T-helper 2 cell treated with Interferon-gamma antibody and Interleukin-4, amounts not matched to agents 100 ng/mL and 5 ng/mL, for 36 hours (primary cell): ENCODE data around the gene ARHGAP12. TPM values are rescaled to one million over a fixed set of nuclear protein-coding genes. Genes with fewer than 3 reads are reported as not detected.

Experiments used
- intact Hi-C: fragments of 100-400 bp; cut with micrococcal nuclease; formaldehyde crosslinking; loops from one replicate; pipeline ENCODE4 v1.15.1; 2023
- total RNA-seq: library from RNA; stranded (reverse); gene quantifications from 2 replicates; pipeline ENCODE4 v1.2.3, GENCODE V29; 2022

The ARHGAP12 gene
- total RNA-seq, 1 donor from 2014 or later, result 5.3 TPM

DNA sequence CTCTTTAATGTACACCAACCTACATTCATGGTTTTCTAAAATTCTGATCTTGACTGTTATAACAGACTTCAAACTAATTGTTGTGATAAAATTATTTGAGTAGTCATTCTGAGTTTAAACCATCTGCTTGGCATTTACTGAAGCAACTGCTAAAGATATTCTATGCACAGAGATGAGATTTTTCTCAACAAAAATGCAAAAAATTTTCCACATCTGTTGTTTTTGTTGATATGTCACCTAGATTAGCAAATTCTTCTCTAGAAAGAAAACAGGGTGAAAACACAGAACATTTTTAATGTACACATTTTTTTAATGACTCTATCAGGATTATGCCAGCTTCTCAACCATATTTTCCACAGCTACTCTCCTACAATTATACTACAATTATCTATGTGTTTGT is 42.7 kb downstream of the ARHGAP12 start:
- intact Hi-C loops, result no loop called here

DNA sequence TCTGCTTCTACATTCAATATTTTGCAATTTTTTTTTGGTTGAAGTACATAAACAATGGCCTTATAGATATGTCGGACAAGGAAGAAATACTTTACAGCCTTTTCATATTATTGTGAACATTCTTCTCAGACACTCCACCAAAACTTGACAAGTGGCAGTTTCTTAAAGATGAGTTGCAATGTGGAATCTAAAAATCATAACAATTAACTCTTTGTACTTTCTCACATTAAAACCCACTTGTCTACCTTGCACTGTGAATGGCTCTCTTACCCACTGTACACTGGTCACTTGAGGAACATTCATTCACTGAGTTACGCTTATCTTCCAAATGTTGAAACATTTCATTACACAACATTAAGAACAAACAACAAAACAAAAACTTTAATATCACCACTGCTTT is 44.2 kb downstream of the ARHGAP12 start:
- intact Hi-C loops, result no loop called here

DNA sequence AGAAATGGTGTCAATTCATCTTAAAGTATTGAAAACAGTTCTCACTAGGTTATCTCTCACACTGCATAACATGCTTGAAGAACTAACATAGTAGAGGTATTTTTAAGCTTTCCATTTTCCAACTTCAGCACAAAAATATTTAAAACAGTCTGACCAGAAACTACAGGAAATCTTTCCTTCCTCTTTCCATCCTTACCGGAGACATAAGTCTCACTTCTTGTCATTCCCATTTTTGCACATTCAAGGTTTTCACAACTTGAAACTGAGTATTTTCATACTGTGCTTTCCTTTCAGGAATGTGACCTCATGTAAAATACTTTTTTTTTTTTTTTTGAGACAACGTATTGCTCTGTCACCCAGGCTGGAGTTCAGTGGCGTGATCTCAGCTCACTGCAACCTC is 45.2 kb downstream of the ARHGAP12 start:
- intact Hi-C loops, result no loop called here

DNA sequence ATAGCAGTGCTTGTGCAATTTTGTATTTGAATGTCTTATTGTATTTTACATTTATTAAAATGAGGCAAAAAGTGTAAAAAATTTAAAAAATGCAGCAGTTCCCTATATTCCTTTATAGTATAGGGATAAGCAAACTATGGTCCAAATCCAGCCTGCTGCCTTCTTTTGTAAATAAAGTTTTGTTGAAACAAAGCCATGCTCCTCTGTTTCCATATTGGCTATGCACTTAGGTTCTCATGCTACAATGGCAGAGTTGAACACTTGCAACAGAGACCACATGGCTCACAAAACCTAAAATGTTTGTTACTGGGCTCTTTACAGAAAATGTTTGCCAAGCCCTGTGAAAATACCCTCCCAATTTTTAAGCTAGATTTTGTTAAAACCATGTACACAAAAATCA is 50.1 kb downstream of the ARHGAP12 start:
- intact Hi-C loops, result no loop called here

DNA sequence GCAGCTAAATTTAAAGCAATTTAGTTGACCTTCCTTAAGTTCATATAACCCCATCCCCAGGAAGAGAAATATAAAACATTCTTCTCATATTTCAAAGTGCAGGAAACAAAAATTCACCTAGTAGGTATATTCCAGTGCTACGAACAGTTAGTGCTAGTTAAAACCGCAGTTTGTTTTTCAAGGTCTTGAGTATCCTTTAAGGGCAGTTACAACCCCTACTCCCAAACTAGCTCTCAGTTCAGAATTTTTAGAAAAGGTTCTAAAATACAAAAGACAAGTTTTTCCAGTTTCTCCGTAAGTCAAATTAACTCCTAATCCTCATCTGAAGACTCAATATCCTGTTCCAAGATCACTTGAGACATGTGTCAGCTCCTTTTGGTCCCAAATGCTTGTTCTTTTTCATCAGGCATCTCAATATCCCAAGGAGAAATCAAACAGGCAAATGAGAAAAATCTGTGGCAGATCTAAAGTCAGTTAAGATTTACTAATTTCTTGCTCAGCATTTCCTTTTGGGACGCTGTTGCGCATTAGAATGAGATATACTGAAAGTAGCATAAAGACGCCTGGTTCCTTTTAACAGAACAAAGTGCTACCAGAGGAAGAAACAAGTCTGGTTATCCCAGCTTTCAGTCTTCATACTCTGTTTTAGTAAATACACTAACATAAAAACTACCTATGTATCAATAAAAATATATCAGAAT is 51.8 kb downstream of the ARHGAP12 start:
- intact Hi-C loops, result no loop called here

DNA sequence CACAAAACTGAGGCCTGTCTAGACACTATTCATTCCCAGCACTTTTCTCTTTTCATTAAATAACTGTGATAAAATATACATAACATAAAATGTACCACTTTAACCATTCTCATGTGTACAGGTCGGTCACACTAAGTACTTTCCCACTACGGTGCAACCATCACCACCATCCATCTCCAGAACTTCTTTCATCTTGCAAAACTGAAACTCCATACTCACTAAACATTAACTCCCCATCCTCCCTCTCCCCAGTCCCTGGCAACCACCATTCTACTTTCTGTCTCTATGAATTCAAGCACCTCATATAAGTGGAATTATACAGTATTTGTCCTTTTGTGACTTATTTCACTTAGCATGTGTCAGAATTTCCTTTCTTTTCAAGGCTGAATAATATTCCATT is 53.0 kb downstream of the ARHGAP12 start:
- intact Hi-C loops, result no loop called here

DNA sequence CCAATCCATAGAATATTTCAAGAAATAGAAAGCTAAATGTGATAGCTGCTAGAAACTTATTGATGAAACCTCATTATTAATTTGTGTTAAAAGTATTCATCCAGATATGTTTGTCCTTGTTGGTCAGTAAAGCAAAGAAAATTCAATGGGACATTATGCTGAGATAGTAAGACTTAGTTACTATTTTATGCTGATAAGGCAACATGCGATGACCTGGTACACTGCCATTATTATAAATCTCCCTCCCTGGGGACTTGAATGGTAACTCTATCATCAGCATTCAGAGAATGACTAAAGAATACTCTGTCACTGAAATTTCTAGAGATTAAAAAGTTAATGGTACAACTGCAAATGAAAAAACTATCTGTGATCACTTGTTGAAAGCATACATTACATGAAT is 54.9 kb downstream of the ARHGAP12 start:
- intact Hi-C loops, result no loop called here

DNA sequence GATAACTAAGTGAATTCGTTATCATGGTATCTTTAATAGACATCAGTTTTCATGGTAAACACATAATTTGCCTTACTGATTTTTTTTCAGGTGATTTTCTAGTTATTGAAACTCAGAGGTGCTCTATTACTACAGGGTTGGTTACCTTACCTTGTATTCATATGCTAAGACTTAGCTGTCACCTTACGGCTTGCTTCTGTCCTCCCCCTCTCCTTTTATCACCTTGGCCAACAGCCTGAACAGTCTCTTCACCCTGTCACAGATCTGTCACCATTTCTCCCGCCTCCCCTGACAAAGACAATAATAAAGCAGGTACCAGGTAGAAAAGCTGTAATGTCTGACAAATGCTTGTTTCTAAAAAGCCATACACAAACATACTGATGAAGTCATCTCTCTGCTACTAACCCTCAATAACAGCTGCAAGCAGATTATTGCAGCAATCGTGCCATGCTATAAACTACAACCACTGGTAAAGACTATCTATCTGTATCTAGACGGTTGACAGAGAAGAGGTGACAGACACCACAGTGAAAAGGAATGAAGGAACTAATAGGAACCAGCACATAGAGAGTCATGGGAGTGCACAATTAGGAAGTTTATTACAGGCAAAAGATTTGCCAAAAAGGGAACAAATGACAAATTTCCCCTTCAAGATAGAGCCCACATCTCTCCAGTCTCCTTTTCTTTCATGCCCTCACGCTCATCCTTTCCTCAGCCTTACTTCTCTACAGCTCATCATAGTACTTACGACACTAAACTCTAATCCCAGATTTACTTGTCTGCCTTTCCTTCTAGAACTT is 57.2 kb downstream of the ARHGAP12 start:
- intact Hi-C loops, result no loop called here

DNA sequence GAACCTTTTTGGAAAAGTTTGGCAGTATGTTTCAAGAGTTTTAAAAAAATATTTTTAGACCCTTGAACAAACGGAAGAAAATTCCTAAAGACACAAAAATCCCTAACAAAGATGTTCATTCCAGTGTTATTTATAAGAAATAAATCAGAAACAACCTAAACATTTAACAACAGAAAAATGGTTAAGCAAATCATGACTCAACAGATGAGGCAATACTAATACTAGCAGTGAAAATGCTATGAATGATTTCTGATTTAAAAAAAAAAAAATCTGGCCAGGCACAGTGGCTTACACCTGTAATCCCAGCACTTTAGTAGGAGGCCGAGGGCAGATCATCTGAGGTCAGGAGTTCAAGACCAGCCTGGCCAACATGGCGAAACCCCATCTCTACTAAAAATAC is 61.0 kb downstream of the ARHGAP12 start:
- intact Hi-C loops, result no loop called here

DNA sequence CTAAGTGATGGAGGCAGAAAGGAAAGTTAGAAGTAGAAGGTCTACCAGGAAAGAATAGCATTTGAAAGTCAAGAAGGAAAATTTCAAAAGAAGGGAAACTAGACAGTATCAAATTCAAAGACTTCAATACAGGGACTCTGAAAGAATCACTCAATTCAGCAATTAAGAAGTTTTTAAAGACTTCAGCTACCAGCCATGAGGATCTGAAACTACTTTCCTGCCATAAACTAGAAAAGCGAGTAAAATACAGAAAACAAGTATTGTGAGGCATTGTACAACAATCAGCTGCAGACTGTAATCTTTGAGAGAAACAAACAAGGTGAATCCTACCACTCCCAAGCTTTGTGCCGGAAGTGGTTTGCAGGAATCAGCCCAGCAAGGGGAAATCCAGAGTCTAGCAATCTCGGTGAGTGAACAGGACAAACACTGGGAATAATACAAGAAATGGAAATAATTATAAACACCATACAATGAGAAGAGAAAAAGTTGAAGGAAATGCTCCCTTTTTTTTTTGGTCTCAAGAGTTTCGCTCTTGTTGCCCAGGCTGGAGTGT is 62.4 kb downstream of the ARHGAP12 start:
- intact Hi-C loops, result no loop called here

DNA sequence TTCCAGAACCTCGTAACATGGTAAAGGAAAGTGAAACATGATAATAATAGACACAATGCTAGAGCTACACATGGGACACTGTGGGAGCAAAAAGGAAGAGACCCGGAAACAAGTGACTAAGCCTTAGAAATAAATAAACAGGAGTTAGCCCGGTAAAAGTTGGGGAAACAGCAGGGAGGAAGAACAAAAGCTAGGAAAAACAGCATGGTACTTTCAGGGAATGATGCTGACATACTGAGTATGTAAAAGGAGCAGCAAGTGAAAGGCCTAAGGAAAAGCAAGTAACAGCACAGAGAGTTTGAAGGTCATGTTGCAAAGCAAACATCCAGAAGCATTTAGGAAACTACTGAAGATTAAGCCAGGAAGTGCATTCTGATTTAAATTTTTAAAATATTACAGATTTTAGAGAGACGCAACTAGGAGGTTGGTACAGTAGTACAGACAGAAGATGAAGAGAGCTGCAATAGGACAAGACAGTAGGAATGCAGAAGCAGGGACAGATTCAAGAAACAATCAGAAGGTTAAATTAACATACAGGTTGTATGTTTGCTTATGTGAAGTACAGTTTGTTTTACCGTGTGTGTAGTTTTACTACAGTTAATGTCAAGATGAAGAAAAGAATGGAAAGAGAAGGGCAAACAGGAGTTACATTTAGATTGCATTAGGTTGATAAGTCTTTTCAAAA is 63.7 kb downstream of the ARHGAP12 start:
- intact Hi-C loops, result no loop called here

DNA sequence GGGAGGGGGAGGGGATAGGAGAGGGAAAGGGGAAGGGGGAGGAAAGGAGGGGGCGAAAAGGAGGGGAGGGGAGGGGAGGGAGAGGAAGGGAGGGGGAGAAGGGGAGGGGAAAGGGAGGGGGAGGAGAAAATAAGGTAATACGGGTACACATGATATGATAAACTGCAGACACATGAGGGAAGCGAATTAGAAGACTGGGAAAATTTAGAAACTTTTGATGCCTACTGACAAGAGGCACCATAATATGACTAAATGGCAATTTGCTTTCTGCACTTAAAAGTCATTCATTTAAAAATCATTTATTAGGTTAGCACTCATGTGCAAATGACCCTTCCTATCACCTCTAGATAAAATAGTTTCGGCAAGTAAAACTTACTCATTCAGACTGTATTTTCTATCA is 73.6 kb downstream of the ARHGAP12 start:
- intact Hi-C loops, result no loop called here

DNA sequence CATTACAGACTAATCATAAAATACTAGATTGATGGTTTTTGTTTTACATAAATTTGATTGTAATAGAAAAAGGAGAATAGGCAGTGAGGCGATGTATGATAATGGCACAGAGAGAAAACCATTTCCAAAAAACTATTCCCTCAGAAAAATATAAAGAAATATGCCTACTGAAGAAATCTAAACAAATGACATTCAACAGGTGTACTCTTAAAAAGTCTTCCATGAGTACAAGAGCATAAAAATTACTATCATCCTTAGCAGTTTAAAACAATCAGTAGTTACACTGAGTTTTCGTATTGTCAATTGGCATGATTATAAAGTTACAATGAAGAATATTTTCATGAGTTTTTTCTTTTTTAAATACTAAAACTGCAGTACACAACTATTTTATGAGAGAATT is 75.0 kb downstream of the ARHGAP12 start:
- intact Hi-C loops, result no loop called here

DNA sequence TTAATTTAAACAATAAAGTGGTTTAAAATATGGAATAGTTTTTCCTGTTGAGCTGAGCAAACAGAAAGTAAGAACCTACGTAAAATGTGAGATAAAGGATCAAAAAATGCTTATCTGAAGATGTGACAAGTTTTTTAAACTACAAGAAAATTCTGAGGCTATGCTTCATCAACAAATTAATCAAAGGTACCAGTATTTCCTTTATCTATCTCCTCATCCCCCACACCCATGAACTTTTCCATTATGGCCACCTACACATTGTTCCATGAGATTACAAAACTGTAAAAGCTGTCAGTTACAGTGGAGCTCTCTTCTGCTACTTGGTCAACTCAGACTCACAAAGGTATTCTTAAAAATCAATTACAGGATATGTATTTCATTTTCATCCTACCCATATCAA is 77.4 kb downstream of the ARHGAP12 start:
- intact Hi-C loops, result no loop called here

DNA sequence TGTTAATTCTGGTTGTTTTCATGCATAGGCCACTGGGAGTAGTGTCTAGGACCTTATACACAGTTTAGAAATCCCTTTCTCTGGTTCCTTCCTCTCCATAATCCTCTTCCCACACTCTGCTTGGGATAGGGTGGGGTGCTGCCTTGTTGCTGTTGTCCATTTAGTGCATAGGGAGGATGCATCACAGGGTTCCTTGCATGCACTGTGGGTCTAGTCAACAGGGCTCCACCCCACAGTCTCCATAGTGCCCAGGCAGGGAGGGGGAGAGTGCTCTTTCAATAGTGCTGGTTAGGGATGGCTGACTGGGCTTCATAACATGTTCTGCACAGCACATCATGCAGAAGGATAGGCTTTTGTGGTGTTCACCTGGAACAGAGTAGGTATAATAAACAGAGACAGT is 81.1 kb downstream of the ARHGAP12 start:
- intact Hi-C loops, result no loop called here

DNA sequence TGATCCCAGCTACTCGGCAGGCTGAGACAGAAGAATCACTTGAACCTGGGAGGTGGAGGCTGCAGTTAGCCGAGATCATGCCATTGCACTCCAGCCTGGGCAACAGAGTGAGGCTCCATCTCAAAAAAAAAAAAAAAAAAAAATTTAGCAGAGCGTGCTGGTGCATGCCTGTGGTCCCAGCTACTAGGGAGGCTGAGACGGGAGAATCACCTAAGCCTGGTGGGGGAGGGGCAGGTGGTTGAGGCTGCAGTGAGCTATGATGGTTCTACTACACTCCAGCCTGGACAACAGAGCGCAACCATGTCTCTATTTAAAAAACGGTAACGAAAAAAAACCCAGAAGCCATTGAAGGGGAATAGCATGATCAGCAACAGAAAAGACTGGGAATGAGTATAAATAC is 89.9 kb downstream of the ARHGAP12 start:
- intact Hi-C loops, result no loop called here

DNA sequence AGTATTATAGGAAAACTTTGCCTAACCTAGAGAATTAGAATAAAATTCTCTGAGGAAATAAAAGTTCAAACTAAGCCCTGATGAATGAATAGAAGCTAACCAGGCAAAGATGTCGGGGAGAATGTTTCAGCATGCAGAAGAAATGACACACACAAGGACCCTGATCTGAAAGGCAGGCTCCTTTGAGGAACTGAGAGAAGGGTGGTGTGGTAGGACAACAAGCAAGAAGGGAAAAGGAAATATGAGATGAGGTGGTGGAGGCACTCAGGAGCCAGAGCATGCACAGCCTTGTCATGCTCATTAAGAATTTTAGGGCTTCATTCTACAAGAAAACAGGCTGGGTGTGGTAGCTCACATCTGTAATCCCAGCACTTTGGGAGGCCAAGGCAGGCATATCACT is 90.6 kb downstream of the ARHGAP12 start:
- intact Hi-C loops, result no loop called here

DNA sequence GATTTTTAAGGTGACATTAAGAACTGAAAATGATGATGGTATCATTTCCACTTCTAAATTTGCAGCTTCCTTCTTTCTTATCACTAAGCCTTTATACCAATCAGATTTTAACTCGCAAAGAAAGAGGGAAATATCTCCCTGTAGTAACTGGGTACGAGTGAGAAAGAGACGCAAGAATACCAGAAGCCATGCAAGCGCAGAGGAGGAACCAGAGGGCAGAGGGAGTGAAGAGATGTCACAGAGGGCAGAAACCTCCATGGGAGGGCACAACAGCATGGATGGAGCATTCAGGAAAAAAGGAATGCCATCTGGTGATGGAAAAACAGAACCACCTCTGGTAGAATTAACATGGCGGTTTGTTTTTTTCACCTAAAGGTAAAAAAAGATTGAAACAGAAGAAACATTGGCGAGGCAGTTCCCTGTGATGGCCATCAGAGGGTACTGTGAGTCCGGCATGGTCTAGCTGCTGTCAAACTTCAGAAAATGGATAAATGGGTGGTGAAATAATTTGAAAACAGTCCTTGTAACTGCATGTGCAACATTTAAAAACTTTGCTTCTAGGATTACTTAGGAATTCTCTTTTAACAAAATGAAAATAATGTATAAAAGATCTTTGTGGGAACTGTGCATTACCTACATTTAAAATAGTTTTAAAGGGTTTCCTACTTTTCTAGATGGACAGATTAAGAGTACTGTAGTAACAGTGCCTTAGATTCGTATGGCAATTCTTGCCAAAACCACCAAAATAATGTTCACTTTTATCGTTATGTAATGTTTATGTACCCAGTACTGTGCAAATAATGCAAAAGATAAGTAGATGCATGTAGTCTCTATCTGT is 91.8 kb downstream of the ARHGAP12 start:
- intact Hi-C loops, result no loop called here

DNA sequence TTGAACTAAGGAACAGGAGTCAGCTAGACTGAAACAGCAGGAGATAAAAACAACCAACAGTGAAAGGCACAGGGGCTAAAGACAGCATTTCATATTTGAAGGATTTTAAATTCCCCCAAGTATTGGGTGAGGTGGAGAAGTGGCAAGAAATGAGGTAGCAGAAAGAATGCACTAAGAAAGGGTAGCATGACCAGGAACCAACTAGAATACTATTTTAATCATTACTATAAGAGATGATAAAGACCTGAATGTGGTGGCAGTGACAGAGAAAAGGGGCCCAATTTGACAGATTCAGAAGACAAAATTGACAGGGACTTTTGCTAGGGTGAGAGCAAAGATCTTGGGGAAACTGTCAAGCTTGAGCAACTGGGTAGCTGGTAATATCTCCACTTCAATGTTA is 94.9 kb downstream of the ARHGAP12 start:
- intact Hi-C loops, result no loop called here

DNA sequence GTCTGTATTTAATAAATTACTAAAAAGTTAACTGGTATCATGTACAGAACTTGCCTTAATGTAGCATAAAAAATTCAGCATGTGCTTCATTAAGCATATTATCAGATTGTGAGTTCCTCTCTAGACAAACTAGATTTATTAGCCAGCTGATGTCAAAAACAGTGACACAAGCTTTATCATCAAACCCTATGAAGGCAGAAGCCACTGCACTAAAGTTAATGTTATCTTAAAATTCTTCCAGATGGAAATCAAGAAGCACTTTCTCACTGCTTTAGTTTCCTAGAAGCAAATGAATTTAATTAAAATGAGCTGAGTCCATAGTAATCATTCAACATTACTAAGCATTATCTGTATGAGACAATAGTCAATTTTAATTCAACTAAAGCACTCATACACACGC is 96.4 kb downstream of the ARHGAP12 start:
- intact Hi-C loops, result no loop called here

DNA sequence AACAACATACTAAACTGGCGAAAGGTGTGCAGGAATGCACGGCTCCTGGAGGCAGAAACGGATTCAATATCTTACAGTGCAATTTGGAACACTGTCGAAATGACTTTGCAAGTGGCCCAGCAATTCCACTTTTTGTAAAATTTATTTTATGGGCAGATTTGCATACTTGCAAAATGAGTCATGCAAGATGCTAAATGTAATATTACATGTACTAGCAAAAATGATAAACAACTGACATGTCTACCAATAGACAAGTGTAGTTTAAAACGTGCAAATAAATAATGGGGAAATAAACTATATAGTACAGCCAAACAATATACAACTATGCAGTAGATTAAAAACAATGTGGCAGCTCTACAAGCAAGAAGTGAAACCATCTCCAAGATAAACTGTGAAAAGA is 97.7 kb downstream of the ARHGAP12 start:
- intact Hi-C loops, result no loop called here
